H1 (cell line): Measurements from ENCODE around the gene NT5DC3. TPM values are rescaled to one million over a fixed set of nuclear protein-coding genes. Genes with fewer than 3 reads are reported as not detected.

Experiments used
- CHD2 ChIP-seq: IDR thresholded peaks from 2 replicates; pipeline ENCODE4 v1.6.1; 2012; ENCODE audit warnings: low read length, improper control_type of control experiment
- EP300 ChIP-seq, 2 experiments: IDR thresholded peaks; 1 replicate in 1 of 2; 2 replicates in 1 of 2; pipeline ENCODE4 v1.6.1; 2011 to 2012; ENCODE audit warnings: low read depth in 2 of 2, low read length in 2 of 2, mild to moderate bottlenecking in 2 of 2, borderline replicate concordance in 1 of 2, inconsistent platforms in 1 of 2, moderate library complexity in 1 of 2
- FOSL1 ChIP-seq: IDR thresholded peaks from 2 replicates; pipeline ENCODE4 v1.6.1; 2011; ENCODE audit warnings: mild to moderate bottlenecking, low read depth, low read length, moderate library complexity; ENCODE audit not compliant: insufficient read depth
- KDM5A ChIP-seq: fragments of 200-600 bp; IDR thresholded peaks from 2 replicates; pipeline ENCODE4 v1.7.1; 2012; ENCODE audit warnings: mild to moderate bottlenecking, low read length, inconsistent platforms, mixed read lengths
- RBBP5 ChIP-seq: IDR thresholded peaks from 2 replicates; pipeline ENCODE4 v1.7.1; 2012; ENCODE audit warnings: low read depth, mild to moderate bottlenecking, inconsistent platforms, low read length, moderate library complexity, borderline replicate concordance
- polyA plus RNA-seq, 7 experiments: library from polyadenylated mRNA; depleted of rRNA in 3 of 7; stranded (reverse) in 5 of 7; unstranded in 2 of 7; fragments of >200 nt in 5 of 7; fragments of 200-250 nt in 2 of 7; gene quantifications; 1 replicate in 5 of 7; 2 replicates in 1 of 7; 4 replicates in 1 of 7; pipeline versions ENCODE4 v1.2.1 to v1.2.3, GENCODE V29; 2011 to 2013; ENCODE audit warnings: missing spikeins in 2 of 7, mixed read lengths in 2 of 7
- total RNA-seq: library from RNA; stranded (reverse); fragmentation: NEBNext Ultra II Directional; extraction: Animal tissue kit (Norgen Biotek cat#: 25700); gene quantifications from 2 replicates; pipeline ENCODE4 v1.2.1, GENCODE V29; 2021
- TF ChIP-seq, protein P1 (sequence below): fragments of 300-600 bp; sonication (generic); IDR thresholded peaks from 2 replicates; pipeline ENCODE4 v1.7.1; 2012; ENCODE audit warnings: low read length, moderate library complexity, mild to moderate bottlenecking, inconsistent platforms; ENCODE audit not compliant: insufficient replicate concordance
- TF ChIP-seq, protein P2 (sequence below): IDR thresholded peaks from 2 replicates; pipeline ENCODE4 v1.6.1; 2012; ENCODE audit warnings: low read length, inconsistent platforms

Gene NT5DC3
- total and polyA plus RNA-seq, 2 of the 8 experiments (the other 6 are each of a cell fraction or from before 2014, with no cell fraction given), result 5.4 to 14.8 TPM

DNA sequence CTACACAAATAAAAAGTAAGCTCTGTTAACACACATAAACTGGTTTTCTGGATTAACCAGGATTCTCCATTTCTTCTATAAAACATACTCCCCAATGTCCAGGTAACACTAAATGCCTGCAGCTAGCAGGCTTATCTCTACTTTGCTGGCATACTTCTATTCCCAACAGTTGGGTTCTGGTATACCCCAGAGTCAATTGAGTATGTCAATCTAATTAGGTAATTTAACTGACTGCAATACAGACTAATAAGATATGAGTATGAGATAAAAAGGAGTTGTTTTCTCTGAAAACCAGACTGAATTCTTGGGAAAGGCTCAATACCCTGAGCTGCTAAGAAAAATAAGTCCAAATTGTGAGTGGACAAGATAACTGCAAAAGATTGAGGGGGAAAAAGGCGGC, 9.4 kb upstream of the NT5DC3 start (continued):
- TF ChIP-seq, protein P1, sequence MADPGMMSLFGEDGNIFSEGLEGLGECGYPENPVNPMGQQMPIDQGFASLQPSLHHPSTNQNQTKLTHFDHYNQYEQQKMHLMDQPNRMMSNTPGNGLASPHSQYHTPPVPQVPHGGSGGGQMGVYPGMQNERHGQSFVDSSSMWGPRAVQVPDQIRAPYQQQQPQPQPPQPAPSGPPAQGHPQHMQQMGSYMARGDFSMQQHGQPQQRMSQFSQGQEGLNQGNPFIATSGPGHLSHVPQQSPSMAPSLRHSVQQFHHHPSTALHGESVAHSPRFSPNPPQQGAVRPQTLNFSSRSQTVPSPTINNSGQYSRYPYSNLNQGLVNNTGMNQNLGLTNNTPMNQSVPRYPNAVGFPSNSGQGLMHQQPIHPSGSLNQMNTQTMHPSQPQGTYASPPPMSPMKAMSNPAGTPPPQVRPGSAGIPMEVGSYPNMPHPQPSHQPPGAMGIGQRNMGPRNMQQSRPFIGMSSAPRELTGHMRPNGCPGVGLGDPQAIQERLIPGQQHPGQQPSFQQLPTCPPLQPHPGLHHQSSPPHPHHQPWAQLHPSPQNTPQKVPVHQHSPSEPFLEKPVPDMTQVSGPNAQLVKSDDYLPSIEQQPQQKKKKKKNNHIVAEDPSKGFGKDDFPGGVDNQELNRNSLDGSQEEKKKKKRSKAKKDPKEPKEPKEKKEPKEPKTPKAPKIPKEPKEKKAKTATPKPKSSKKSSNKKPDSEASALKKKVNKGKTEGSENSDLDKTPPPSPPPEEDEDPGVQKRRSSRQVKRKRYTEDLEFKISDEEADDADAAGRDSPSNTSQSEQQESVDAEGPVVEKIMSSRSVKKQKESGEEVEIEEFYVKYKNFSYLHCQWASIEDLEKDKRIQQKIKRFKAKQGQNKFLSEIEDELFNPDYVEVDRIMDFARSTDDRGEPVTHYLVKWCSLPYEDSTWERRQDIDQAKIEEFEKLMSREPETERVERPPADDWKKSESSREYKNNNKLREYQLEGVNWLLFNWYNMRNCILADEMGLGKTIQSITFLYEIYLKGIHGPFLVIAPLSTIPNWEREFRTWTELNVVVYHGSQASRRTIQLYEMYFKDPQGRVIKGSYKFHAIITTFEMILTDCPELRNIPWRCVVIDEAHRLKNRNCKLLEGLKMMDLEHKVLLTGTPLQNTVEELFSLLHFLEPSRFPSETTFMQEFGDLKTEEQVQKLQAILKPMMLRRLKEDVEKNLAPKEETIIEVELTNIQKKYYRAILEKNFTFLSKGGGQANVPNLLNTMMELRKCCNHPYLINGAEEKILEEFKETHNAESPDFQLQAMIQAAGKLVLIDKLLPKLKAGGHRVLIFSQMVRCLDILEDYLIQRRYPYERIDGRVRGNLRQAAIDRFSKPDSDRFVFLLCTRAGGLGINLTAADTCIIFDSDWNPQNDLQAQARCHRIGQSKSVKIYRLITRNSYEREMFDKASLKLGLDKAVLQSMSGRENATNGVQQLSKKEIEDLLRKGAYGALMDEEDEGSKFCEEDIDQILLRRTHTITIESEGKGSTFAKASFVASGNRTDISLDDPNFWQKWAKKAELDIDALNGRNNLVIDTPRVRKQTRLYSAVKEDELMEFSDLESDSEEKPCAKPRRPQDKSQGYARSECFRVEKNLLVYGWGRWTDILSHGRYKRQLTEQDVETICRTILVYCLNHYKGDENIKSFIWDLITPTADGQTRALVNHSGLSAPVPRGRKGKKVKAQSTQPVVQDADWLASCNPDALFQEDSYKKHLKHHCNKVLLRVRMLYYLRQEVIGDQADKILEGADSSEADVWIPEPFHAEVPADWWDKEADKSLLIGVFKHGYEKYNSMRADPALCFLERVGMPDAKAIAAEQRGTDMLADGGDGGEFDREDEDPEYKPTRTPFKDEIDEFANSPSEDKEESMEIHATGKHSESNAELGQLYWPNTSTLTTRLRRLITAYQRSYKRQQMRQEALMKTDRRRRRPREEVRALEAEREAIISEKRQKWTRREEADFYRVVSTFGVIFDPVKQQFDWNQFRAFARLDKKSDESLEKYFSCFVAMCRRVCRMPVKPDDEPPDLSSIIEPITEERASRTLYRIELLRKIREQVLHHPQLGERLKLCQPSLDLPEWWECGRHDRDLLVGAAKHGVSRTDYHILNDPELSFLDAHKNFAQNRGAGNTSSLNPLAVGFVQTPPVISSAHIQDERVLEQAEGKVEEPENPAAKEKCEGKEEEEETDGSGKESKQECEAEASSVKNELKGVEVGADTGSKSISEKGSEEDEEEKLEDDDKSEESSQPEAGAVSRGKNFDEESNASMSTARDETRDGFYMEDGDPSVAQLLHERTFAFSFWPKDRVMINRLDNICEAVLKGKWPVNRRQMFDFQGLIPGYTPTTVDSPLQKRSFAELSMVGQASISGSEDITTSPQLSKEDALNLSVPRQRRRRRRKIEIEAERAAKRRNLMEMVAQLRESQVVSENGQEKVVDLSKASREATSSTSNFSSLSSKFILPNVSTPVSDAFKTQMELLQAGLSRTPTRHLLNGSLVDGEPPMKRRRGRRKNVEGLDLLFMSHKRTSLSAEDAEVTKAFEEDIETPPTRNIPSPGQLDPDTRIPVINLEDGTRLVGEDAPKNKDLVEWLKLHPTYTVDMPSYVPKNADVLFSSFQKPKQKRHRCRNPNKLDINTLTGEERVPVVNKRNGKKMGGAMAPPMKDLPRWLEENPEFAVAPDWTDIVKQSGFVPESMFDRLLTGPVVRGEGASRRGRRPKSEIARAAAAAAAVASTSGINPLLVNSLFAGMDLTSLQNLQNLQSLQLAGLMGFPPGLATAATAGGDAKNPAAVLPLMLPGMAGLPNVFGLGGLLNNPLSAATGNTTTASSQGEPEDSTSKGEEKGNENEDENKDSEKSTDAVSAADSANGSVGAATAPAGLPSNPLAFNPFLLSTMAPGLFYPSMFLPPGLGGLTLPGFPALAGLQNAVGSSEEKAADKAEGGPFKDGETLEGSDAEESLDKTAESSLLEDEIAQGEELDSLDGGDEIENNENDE, result no peak
- TF ChIP-seq KDM5A, result no peak
- TF ChIP-seq, protein P2, sequence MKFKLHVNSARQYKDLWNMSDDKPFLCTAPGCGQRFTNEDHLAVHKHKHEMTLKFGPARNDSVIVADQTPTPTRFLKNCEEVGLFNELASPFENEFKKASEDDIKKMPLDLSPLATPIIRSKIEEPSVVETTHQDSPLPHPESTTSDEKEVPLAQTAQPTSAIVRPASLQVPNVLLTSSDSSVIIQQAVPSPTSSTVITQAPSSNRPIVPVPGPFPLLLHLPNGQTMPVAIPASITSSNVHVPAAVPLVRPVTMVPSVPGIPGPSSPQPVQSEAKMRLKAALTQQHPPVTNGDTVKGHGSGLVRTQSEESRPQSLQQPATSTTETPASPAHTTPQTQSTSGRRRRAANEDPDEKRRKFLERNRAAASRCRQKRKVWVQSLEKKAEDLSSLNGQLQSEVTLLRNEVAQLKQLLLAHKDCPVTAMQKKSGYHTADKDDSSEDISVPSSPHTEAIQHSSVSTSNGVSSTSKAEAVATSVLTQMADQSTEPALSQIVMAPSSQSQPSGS, result no peak
- no peak for TF ChIP-seq CHD2
- no peak for TF ChIP-seq EP300 (IDR thresholded peaks at IDR 0.05; ENCODE audit: borderline replicate concordance in 1 of 2, low read depth in 2 of 2, low read length in 2 of 2)
- no peak for TF ChIP-seq RBBP5
- TF ChIP-seq FOSL1, result no peak
- TF ChIP-seq, all 59 proteins: peak for 0
